ENCODE measurements around the gene APBB2. TPM values are rescaled to one million over a fixed set of nuclear protein-coding genes. Genes with fewer than 3 reads are reported as not detected.
A peak's percentile ranks its signal among the peaks of the same experiment; 100 is the strongest.

APBB2 gene
- total and polyA plus RNA-seq, 2 donors (not counting 1 experiment from before 2014, with no cell fraction given), result 4.4 to 15.8 TPM

DNA sequence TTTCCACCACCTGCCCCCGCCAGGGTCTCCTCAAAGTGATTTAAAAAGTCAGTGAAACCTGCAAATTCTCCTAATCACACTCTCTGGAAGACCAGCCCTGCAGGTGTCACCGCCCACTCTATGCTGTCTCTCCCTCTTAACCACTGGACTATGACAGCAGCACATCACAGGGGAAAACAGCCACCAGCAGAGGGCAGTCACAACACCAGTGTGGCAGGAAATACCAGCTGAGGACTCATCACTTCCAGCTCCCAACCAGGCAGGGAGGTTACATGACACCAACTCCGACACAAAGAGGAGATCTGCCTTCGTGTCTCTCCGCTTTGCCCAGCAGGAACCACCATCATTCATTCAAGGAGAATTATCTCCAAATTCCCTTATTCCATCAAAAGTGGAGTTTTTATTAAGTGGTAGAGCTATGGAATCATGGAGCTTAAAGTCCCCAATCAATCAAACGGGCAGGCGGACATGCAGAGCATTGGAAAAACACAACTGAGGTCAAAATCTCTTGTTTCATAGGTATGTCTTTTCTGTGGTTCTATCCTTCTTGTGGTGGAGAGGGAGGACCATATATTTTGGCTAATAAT lies 373.3 kb downstream of the APBB2 start:
- ATAC-seq (ENCODE audit: low read depth) (peak; percentile 57), DNase-seq (peak; percentile 79)
- ChIA-PET POLR2A (interaction anchor here (1.2 kb wide), 1 partner anchor 91 kb away, joined by 3 read pairs; the partner anchor contains the start of gene NSUN7), CTCF (interaction anchor here (0.5 to 8.2 kb wide), 28 partner anchors 9 to 691 kb away, joined by 3 to 102 read pairs (median 4); partner anchors contain the start of gene NSUN7)
- Histone ChIP-seq H4K20me1 (ENCODE audit: control insufficient read depth, insufficient read depth, low read length, poor library complexity, severe bottlenecking) (no peaks in the 10 kb centered on the region), H3K36me3 (replicated peaks in 1 of 2; ENCODE audit: control extremely low read depth in 1 of 2, control insufficient read depth in 1 of 2, extremely low read depth in 1 of 2, insufficient read depth in 2 of 2, low read length in 1 of 2) (no peaks in the 10 kb centered on the region), H3K27me3 (replicated peaks in 1 of 4; ENCODE audit: control extremely low read depth in 1 of 4, control insufficient read depth in 3 of 4, insufficient read depth in 4 of 4, low read length in 3 of 4) (no peaks in the 10 kb centered on the region), H3K27ac (ENCODE audit: low read length in 2 of 2) (peak overlapping the region; percentile 53 to 56), H3K4me3 (ENCODE audit: control extremely low read depth in 1 of 5, extremely low read depth in 1 of 5, insufficient read depth in 1 of 5, low read depth in 2 of 5, low read length in 4 of 5) (peak overlapping the region in 1 of 5 experiments; percentile 37), H3K4me1 (ENCODE audit: control insufficient read depth in 2 of 2, insufficient read depth in 2 of 2, low read length in 2 of 2) (peaks cover 33 to 47% of the 10 kb centered on the region in 2 donors), H3K9ac (ENCODE audit: low read length) (peak overlapping the region; percentile 33), H3K9me3 (ENCODE audit: control extremely low read depth in 1 of 3, control insufficient read depth in 2 of 3, insufficient read depth in 1 of 3, low read length in 2 of 3) (no peaks in the 10 kb centered on the region), H3K4me2 (replicated peaks; ENCODE audit: low read depth, low read length, poor library complexity, severe bottlenecking) (peak overlapping the region; percentile 62), H3K79me2 (ENCODE audit: control insufficient read depth, insufficient read depth, low read length) (no peaks in the 10 kb centered on the region), H2AFZ (ENCODE audit: insufficient read depth, low read depth, low read length, poor library complexity, severe bottlenecking) (peak overlapping the region; percentile 41)
- Mint-ChIP-seq H3K27ac (peak overlapping the region; percentile 88), H3K9me3 (ENCODE audit: insufficient read depth) (no peaks in the 10 kb centered on the region), H3K4me1 (peaks cover 42% of the 10 kb centered on the region), H3K4me3 (peak overlapping the region; percentile 77), H3K27me3 (peaks cover 2% of the 10 kb centered on the region)
- TF ChIP-seq EZH2 (IDR thresholded peaks at IDR 0.05; ENCODE audit: borderline replicate concordance, insufficient read depth, low read depth, low read length, poor library complexity, severe bottlenecking), result no peak
- TF ChIP-seq, protein P1, sequence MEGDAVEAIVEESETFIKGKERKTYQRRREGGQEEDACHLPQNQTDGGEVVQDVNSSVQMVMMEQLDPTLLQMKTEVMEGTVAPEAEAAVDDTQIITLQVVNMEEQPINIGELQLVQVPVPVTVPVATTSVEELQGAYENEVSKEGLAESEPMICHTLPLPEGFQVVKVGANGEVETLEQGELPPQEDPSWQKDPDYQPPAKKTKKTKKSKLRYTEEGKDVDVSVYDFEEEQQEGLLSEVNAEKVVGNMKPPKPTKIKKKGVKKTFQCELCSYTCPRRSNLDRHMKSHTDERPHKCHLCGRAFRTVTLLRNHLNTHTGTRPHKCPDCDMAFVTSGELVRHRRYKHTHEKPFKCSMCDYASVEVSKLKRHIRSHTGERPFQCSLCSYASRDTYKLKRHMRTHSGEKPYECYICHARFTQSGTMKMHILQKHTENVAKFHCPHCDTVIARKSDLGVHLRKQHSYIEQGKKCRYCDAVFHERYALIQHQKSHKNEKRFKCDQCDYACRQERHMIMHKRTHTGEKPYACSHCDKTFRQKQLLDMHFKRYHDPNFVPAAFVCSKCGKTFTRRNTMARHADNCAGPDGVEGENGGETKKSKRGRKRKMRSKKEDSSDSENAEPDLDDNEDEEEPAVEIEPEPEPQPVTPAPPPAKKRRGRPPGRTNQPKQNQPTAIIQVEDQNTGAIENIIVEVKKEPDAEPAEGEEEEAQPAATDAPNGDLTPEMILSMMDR (IDR thresholded peaks at IDR 0.05), result peak; percentile 65
- 76% methylated on average over 3 of the region's 7 CpGs for WGBS (ENCODE audit: insufficient coverage)
- intact Hi-C loops (cut with micrococcal nuclease), result loop anchor here (1.0 to 10.0 kb wide), 5 partner anchors 16 to 784 kb away; partner anchors contain the start of gene N4BP2
